CD14-positive monocyte (primary cell): Measurements from ENCODE around the gene ZNF683. TPM values are rescaled to one million over a fixed set of nuclear protein-coding genes. Genes with fewer than 3 reads are reported as not detected.

Source experiments
- DNase-seq, 3 donors: peaks; one replicate each; pipeline ENCODE4 v3.0.0-alpha.2; 2011 to 2022
- H2AFZ ChIP-seq: 2 replicates; pipeline ENCODE4 v1.6.0; 2012; ENCODE audit warnings: mild to moderate bottlenecking, low read depth, low read length, inconsistent platforms; ENCODE audit not compliant: insufficient read depth, poor library complexity, severe bottlenecking
- H3K27ac ChIP-seq, 2 donors: 1 replicate in 1 of 2; 2 replicates in 1 of 2; pipeline ENCODE4 v1.5.1; 2012 to 2013; ENCODE audit warnings: low read length in 2 of 2, control low read depth in 1 of 2, inconsistent platforms in 1 of 2, low read depth in 1 of 2, mild to moderate bottlenecking in 1 of 2
- H3K27me3 ChIP-seq, 2 donors: one replicate each; pipeline versions ENCODE4 v1.6.0 to v1.6.1; 2011 to 2013; ENCODE audit warnings: low read length in 2 of 2; ENCODE audit not compliant: control insufficient read depth in 2 of 2, insufficient read depth in 2 of 2
- H3K36me3 ChIP-seq, 2 donors: replicated peaks in 1 of 2; 1 replicate in 1 of 2; 2 replicates in 1 of 2; pipeline versions ENCODE4 v1.5.1 to v1.6.1; 2012 to 2013; ENCODE audit warnings: low read length in 2 of 2, control low read depth in 1 of 2, inconsistent platforms in 1 of 2, mild to moderate bottlenecking in 1 of 2; ENCODE audit not compliant: insufficient read depth in 2 of 2, control insufficient read depth in 1 of 2
- H3K4me1 ChIP-seq, 2 donors: 1 replicate in 1 of 2; 2 replicates in 1 of 2; pipeline versions ENCODE4 v1.5.1 to v1.6.1; 2012 to 2013; ENCODE audit warnings: low read length in 2 of 2, control low read depth in 1 of 2, inconsistent platforms in 1 of 2, mild to moderate bottlenecking in 1 of 2, moderate library complexity in 1 of 2; ENCODE audit not compliant: insufficient read depth in 2 of 2, control insufficient read depth in 1 of 2
- H3K4me2 ChIP-seq: replicated peaks from 2 replicates; pipeline ENCODE3; 2012; ENCODE audit warnings: low read length, moderate library complexity, mild to moderate bottlenecking; ENCODE audit not compliant: poor library complexity, severe bottlenecking; ENCODE audit errors: extremely low read depth
- H3K4me3 ChIP-seq, 3 experiments: fragments of 200-600 bp in 1 of 3; sonication (generic) in 1 of 3; replicated peaks in 1 of 3; 1 replicate in 2 of 3; 2 replicates in 1 of 3; pipeline ENCODE4 v1.5.1; 2011 to 2013; ENCODE audit warnings: low read length in 3 of 3, mild to moderate bottlenecking in 3 of 3, control low read depth in 2 of 3, low read depth in 2 of 3, inconsistent platforms in 1 of 3, moderate library complexity in 1 of 3
- H3K79me2 ChIP-seq: 2 replicates; pipeline ENCODE4 v1.6.0; 2012; ENCODE audit warnings: mild to moderate bottlenecking, control low read depth, inconsistent platforms, low read length, moderate library complexity; ENCODE audit not compliant: insufficient read depth
- H3K9ac ChIP-seq: 2 replicates; pipeline ENCODE4 v1.6.0; 2017; ENCODE audit warnings: low read length, mild to moderate bottlenecking; ENCODE audit not compliant: insufficient read depth, poor library complexity, severe bottlenecking
- H3K9me3 ChIP-seq, 2 donors: replicated peaks in 1 of 2; 1 replicate in 1 of 2; 2 replicates in 1 of 2; pipeline versions ENCODE4 v1.5.1 to v1.6.1; 2012 to 2013; ENCODE audit warnings: low read length in 2 of 2, control low read depth in 1 of 2; ENCODE audit not compliant: control insufficient read depth in 1 of 2, insufficient read depth in 1 of 2
- H4K20me1 ChIP-seq: 2 replicates; pipeline ENCODE4 v1.6.0; 2012; ENCODE audit warnings: mild to moderate bottlenecking, low read length, control low read depth, moderate library complexity; ENCODE audit not compliant: insufficient read depth
- H3K27ac Mint-ChIP-seq, 7 donors: one replicate each; pipeline ENCODE4 v1.8.0; 2020; ENCODE audit warnings: mild to moderate bottlenecking in 7 of 7, mixed read lengths in 7 of 7, moderate library complexity in 6 of 7, inconsistent platforms in 2 of 7
- H3K27me3 Mint-ChIP-seq, 3 donors: one replicate each; pipeline ENCODE4 v1.8.0; 2021 to 2022; ENCODE audit warnings: low read depth in 3 of 3, mild to moderate bottlenecking in 3 of 3, mixed read lengths in 3 of 3, moderate library complexity in 3 of 3, inconsistent platforms in 1 of 3
- H3K36me3 Mint-ChIP-seq, 2 donors: one replicate each; pipeline ENCODE4 v1.8.0; 2020; ENCODE audit warnings: mixed read lengths in 2 of 2, inconsistent platforms in 1 of 2, mild to moderate bottlenecking in 1 of 2
- H3K4me1 Mint-ChIP-seq: one replicate; pipeline ENCODE4 v1.8.0; 2020; ENCODE audit warnings: mild to moderate bottlenecking, mixed read lengths
- H3K4me3 Mint-ChIP-seq, 2 donors: one replicate each; pipeline ENCODE4 v1.8.0; 2020; ENCODE audit warnings: mild to moderate bottlenecking in 2 of 2, mixed read lengths in 2 of 2, moderate library complexity in 1 of 2
- H3K9me3 Mint-ChIP-seq, 7 donors: one replicate each; pipeline ENCODE4 v1.8.0; 2020 to 2022; ENCODE audit warnings: mixed read lengths in 7 of 7, mild to moderate bottlenecking in 6 of 7, moderate library complexity in 6 of 7, inconsistent platforms in 2 of 7
- CTCF ChIP-seq: fragments of 200-600 bp; IDR thresholded peaks from one replicate; pipeline ENCODE4 v1.8.0; 2022; ENCODE audit warnings: antibody characterized with exemption, mild to moderate bottlenecking
- WGBS: methylation state at CpG from one replicate; pipeline ENCODE4 v1.1.5; 2013; ENCODE audit warnings: missing lambda C conversion rate; ENCODE audit not compliant: insufficient coverage; 5-methylcytosine and 5-hydroxymethylcytosine counted together
- intact Hi-C, 2 donors: fragments of 100-400 bp; cut with micrococcal nuclease; formaldehyde crosslinking; loops; one replicate each; pipeline versions ENCODE4 v1.15.0 to v1.15.1; 2023
- polyA plus RNA-seq, 3 donors: library from polyadenylated mRNA; depleted of rRNA in 1 of 3; unstranded in 2 of 3; stranded (reverse) in 1 of 3; fragments of 300-500 nt in 2 of 3; fragments of >200 nt in 1 of 3; fragmentation: Illumina TruSeq in 2 of 3; gene quantifications; 1 replicate in 2 of 3; 2 replicates in 1 of 3; pipeline ENCODE4 v1.2.3, GENCODE V29; 2012 to 2021

ZNF683 gene
- polyA plus RNA-seq, 3 donors: not detected

DNA sequence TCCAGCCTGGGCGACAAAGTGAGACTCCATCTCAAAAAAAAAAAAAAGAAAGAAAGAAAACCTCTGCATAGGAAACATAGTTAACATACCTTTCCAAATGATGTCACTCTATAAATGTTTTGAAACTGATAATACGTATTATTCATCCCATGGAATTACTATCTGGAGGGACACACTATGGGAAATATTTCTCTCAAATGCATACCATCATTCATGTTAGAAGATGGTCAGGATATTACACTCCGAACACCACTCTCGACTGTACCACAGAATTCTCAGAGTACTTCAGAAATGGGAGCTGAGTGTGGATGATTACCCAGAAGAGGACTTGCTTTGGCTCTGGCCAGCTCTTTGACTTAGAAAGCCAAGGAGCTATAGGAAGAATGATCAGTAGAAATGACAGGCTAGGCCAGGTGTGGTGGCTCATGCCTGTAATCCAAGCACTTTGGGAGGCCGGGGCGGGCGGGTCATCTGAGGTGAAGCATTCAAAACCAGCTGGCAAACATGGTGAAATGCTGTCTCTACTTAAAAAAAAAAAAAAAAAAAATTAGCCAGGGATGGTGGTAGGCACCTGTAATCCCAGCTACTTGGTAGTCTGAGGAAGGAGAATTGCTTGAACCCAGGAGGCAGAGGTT lies 32.8 kb upstream of the ZNF683 start:
- 80% methylated on average over 1 of the region's 7 CpGs for WGBS
- H3K4me1 ChIP-seq: peaks cover 8 to 12% of the 10 kb centered on the region in 2 donors
- intact Hi-C loops: no loop called here
- H3K27me3 ChIP-seq: peaks cover 21 to 38% of the 10 kb centered on the region in 2 donors
- H4K20me1 ChIP-seq: no peaks in the 10 kb centered on the region
- Mint-ChIP-seq H3K27ac (no peak overlapping the region), H3K4me1 (peaks cover 12% of the 10 kb centered on the region), H3K36me3 (peaks cover 0 to 2% of the 10 kb centered on the region in 2 donors), H3K4me3 (no peak overlapping the region), H3K27me3 (peaks cover 46 to 51% (median 51%) of the 10 kb centered on the region in 3 donors), H3K9me3 (peaks cover 0 to 11% (median 4%) of the 10 kb centered on the region in 7 donors)
- no peak overlapping the region for H3K9ac ChIP-seq
- H3K79me2 ChIP-seq: no peaks in the 10 kb centered on the region
- no peaks in the 10 kb centered on the region for H3K36me3 ChIP-seq
- H3K27ac ChIP-seq: no peak overlapping the region
- no peak overlapping the region for H3K4me2 ChIP-seq
- H3K9me3 ChIP-seq: peaks cover 0 to 15% of the 10 kb centered on the region in 2 donors
- H2AFZ ChIP-seq: no peak overlapping the region
- H3K4me3 ChIP-seq: no peak overlapping the region
- DNase-seq: no peak
- no peak for TF ChIP-seq CTCF

- Histone ChIP-seq H3K4me2 (no peak overlapping the region), H3K36me3 (no peaks in the 10 kb centered on the region), H3K79me2 (no peaks in the 10 kb centered on the region), H3K4me3 (no peak overlapping the region), H3K27me3 (peaks cover 14 to 30% of the 10 kb centered on the region in 2 donors), H3K27ac (no peak overlapping the region), H3K9me3 (peaks cover 0 to 11% of the 10 kb centered on the region in 2 donors), H3K4me1 (peaks cover 8 to 10% of the 10 kb centered on the region in 2 donors), H4K20me1 (no peaks in the 10 kb centered on the region), H2AFZ (no peak overlapping the region), H3K9ac (no peak overlapping the region)
- peaks cover 38 to 46% (median 44%) of the 10 kb centered on the region in 3 donors for H3K27me3 Mint-ChIP-seq
- intact Hi-C loops: no loop called here
- DNase-seq: no peak
- peaks cover 0 to 6% (median 3%) of the 10 kb centered on the region in 7 donors for H3K9me3 Mint-ChIP-seq
- H3K4me3 Mint-ChIP-seq: no peak overlapping the region
- no peak overlapping the region for H3K27ac Mint-ChIP-seq
- peaks cover 12% of the 10 kb centered on the region for H3K4me1 Mint-ChIP-seq
- H3K36me3 Mint-ChIP-seq: peaks cover 0 to 2% of the 10 kb centered on the region in 2 donors
- WGBS: 80% methylated on average over 1 of the region's 2 CpGs
- no peak for TF ChIP-seq CTCF
Observed at GRCh38 chr1:26404641-26405040, 32.1 kb upstream of the ZNF683 start.
